Stimulated activated CD8-positive, alpha-beta memory T cell treated with anti-CD3 and anti-CD28 coated beads, Interleukin-15, amount 100 ng/mL, for 24 hours (primary cell): Measurements from ENCODE around the gene WDR72.
"Not testable (repeated sequence)": the region's sequence is repeated elsewhere in the genome, so short reads cannot be mapped to it uniquely, and the experiment has no call there.

Experiments used
- DNase-seq: peaks from one replicate; pipeline ENCODE4 v3.0.0-alpha.2; 2020; ENCODE audit warnings: low read depth

Gene WDR72

GRCh38 chr15:53759411-53759931 is at the start of gene WDR72:
WDR72 (minus strand) TSS chr15:53759663; CDS start chr15:53733149, 26,514 bp downstream.
- no peak for DNase-seq

- DNase-seq = no peak
Observed at GRCh38 chr15:53808058-53808706, 48.7 kb upstream of the WDR72 start.

- DNase-seq = no peak
Observed at GRCh38 chr15:53807501-53807900, 48.0 kb upstream of the WDR72 start.

- DNase-seq = no peak
Observed at GRCh38 chr15:53802672-53803071, 43.2 kb upstream of the WDR72 start.

GRCh38 chr15:53791581-53791980 is 32.1 kb upstream of the WDR72 start:
- no peak for DNase-seq

GRCh38 chr15:53789654-53790375 is 30.4 kb upstream of the WDR72 start:
- no peak for DNase-seq

GRCh38 chr15:53786401-53786800 is 26.9 kb upstream of the WDR72 start:
- DNase-seq = no peak

- DNase-seq = not testable (repeated sequence)
Observed at GRCh38 chr15:53785241-53785640, 25.8 kb upstream of the WDR72 start.

GRCh38 chr15:53762916-53763315 is 3.5 kb upstream of the WDR72 start:
- no peak for DNase-seq

GRCh38 chr15:53758412-53758811 is 1.1 kb downstream of the WDR72 start:
- DNase-seq = no peak

- no peak for DNase-seq
Observed at GRCh38 chr15:53757906-53758305, 1.6 kb downstream of the WDR72 start.

- DNase-seq = no peak
Observed at GRCh38 chr15:53753813-53754212, 5.7 kb downstream of the WDR72 start.

GRCh38 chr15:53752406-53752805 is 7.1 kb downstream of the WDR72 start:
- no peak for DNase-seq

GRCh38 chr15:53747501-53748068 is 11.9 kb downstream of the WDR72 start:
- DNase-seq = no peak

GRCh38 chr15:53746101-53746500 is 13.4 kb downstream of the WDR72 start:
- no peak for DNase-seq

- DNase-seq = no peak
Observed at GRCh38 chr15:53739651-53740050, 19.8 kb downstream of the WDR72 start.

GRCh38 chr15:53739187-53739586 is 20.3 kb downstream of the WDR72 start:
- DNase-seq = no peak

- no peak for DNase-seq
Observed at GRCh38 chr15:53721334-53722087, 38.0 kb downstream of the WDR72 start.

- DNase-seq = no peak
Observed at GRCh38 chr15:53716909-53717876, 42.3 kb downstream of the WDR72 start.

- no peak for DNase-seq
Observed at GRCh38 chr15:53713218-53713617, 46.2 kb downstream of the WDR72 start.

GRCh38 chr15:53710906-53711305 is 48.6 kb downstream of the WDR72 start:
- DNase-seq = no peak
